ENCODE measurements around the gene PPM1H. TPM values are rescaled to one million over a fixed set of nuclear protein-coding genes. Genes with fewer than 3 reads are reported as not detected.

PPM1H gene
- total and polyA plus RNA-seq, 2 donors (not counting 1 experiment from before 2014, with no cell fraction given) = 0.01 TPM; not detected in 1

GRCh38 chr12:62654326-62655241, 280.4 kb downstream of the PPM1H start:
- intact Hi-C loops (cut with micrococcal nuclease) = no loop called here
- Histone ChIP-seq H3K9ac (ENCODE audit: low read length) (no peak overlapping the region), H3K9me3 (ENCODE audit: control extremely low read depth in 1 of 3, control insufficient read depth in 2 of 3, insufficient read depth in 1 of 3, low read length in 2 of 3) (no peaks in the 10 kb centered on the region), H3K27me3 (replicated peaks in 1 of 4; ENCODE audit: control extremely low read depth in 1 of 4, control insufficient read depth in 3 of 4, insufficient read depth in 4 of 4, low read length in 3 of 4) (no peaks in the 10 kb centered on the region), H3K27ac (ENCODE audit: low read length in 2 of 2) (no peak overlapping the region), H4K20me1 (ENCODE audit: control insufficient read depth, insufficient read depth, low read length, poor library complexity, severe bottlenecking) (no peaks in the 10 kb centered on the region), H3K4me3 (ENCODE audit: control extremely low read depth in 1 of 5, extremely low read depth in 1 of 5, insufficient read depth in 1 of 5, low read depth in 2 of 5, low read length in 4 of 5) (no peak overlapping the region), H2AFZ (ENCODE audit: insufficient read depth, low read depth, low read length, poor library complexity, severe bottlenecking) (no peak overlapping the region), H3K79me2 (ENCODE audit: control insufficient read depth, insufficient read depth, low read length) (no peaks in the 10 kb centered on the region), H3K4me2 (replicated peaks; ENCODE audit: low read depth, low read length, poor library complexity, severe bottlenecking) (no peak overlapping the region), H3K4me1 (ENCODE audit: control insufficient read depth in 2 of 2, insufficient read depth in 2 of 2, low read length in 2 of 2) (no peaks in the 10 kb centered on the region), H3K36me3 (replicated peaks in 1 of 2; ENCODE audit: control extremely low read depth in 1 of 2, control insufficient read depth in 1 of 2, extremely low read depth in 1 of 2, insufficient read depth in 2 of 2, low read length in 1 of 2) (no peaks in the 10 kb centered on the region)
- H3K27me3 Mint-ChIP-seq = peaks cover 20% of the 10 kb centered on the region
- ChIA-PET CTCF (no interaction called here), POLR2A (no interaction called here)
- TF ChIP-seq CTCF (IDR thresholded peaks at IDR 0.05) = no peak
- TF ChIP-seq EZH2 (IDR thresholded peaks at IDR 0.05; ENCODE audit: borderline replicate concordance, insufficient read depth, low read depth, low read length, poor library complexity, severe bottlenecking) = no peak
- DNase-seq (no peak), ATAC-seq (ENCODE audit: low read depth) (no peak)
- no peak overlapping the region for H3K27ac Mint-ChIP-seq
- 69% methylated on average over 21 of the region's 21 CpGs for WGBS (ENCODE audit: insufficient coverage)
- H3K9me3 Mint-ChIP-seq (ENCODE audit: insufficient read depth) = no peaks in the 10 kb centered on the region
- H3K4me3 Mint-ChIP-seq = no peak overlapping the region
- no peaks in the 10 kb centered on the region for H3K4me1 Mint-ChIP-seq

DNA sequence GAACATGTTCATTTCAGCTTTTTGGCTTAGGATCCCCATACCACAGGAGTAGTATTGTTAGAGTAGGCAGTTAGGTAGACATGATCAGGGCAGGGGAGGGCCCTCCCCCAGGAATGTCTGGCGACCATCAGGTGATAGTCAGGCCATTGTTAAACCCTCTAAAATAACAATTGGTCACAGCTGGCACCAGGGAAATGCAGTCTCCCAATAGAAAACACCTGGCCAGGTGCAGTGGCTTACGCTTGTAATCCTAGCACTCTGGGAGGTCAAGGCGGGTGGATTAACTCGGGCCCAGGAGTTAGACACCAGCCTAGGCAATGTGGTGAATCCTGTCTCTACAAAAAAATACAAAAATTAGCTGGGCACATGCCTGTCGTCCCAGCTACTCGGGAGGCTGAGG, 281.2 kb downstream of the PPM1H start:
- Histone ChIP-seq H3K36me3 (replicated peaks in 1 of 2; ENCODE audit: control extremely low read depth in 1 of 2, control insufficient read depth in 1 of 2, extremely low read depth in 1 of 2, insufficient read depth in 2 of 2, low read length in 1 of 2) (no peaks in the 10 kb centered on the region), H3K4me1 (ENCODE audit: control insufficient read depth in 2 of 2, insufficient read depth in 2 of 2, low read length in 2 of 2) (no peaks in the 10 kb centered on the region), H4K20me1 (ENCODE audit: control insufficient read depth, insufficient read depth, low read length, poor library complexity, severe bottlenecking) (no peaks in the 10 kb centered on the region), H3K27ac (ENCODE audit: low read length in 2 of 2) (no peak overlapping the region), H3K79me2 (ENCODE audit: control insufficient read depth, insufficient read depth, low read length) (no peaks in the 10 kb centered on the region), H3K9me3 (ENCODE audit: control extremely low read depth in 1 of 3, control insufficient read depth in 2 of 3, insufficient read depth in 1 of 3, low read length in 2 of 3) (no peaks in the 10 kb centered on the region), H3K9ac (ENCODE audit: low read length) (no peak overlapping the region), H3K4me2 (replicated peaks; ENCODE audit: low read depth, low read length, poor library complexity, severe bottlenecking) (no peak overlapping the region), H2AFZ (ENCODE audit: insufficient read depth, low read depth, low read length, poor library complexity, severe bottlenecking) (no peak overlapping the region), H3K4me3 (ENCODE audit: control extremely low read depth in 1 of 5, extremely low read depth in 1 of 5, insufficient read depth in 1 of 5, low read depth in 2 of 5, low read length in 4 of 5) (no peak overlapping the region), H3K27me3 (replicated peaks in 1 of 4; ENCODE audit: control extremely low read depth in 1 of 4, control insufficient read depth in 3 of 4, insufficient read depth in 4 of 4, low read length in 3 of 4) (no peaks in the 10 kb centered on the region)
- TF ChIP-seq CTCF (IDR thresholded peaks at IDR 0.05) (no peak), EZH2 (IDR thresholded peaks at IDR 0.05; ENCODE audit: borderline replicate concordance, insufficient read depth, low read depth, low read length, poor library complexity, severe bottlenecking) (no peak)
- Mint-ChIP-seq H3K4me3 (no peak overlapping the region), H3K9me3 (ENCODE audit: insufficient read depth) (no peaks in the 10 kb centered on the region), H3K27me3 (peaks cover 16% of the 10 kb centered on the region), H3K27ac (no peak overlapping the region), H3K4me1 (no peaks in the 10 kb centered on the region)
- ChIA-PET POLR2A (no interaction called here), CTCF (no interaction called here)
- no peak for DNase-seq
- no peak for ATAC-seq (ENCODE audit: low read depth)
- 84% methylated on average over 4 of the region's 6 CpGs for WGBS (ENCODE audit: insufficient coverage)
- intact Hi-C loops (cut with micrococcal nuclease) = no loop called here

All from B cell (primary cell).